HUES64 (cell line): ENCODE measurements around the gene RPL35.
"Not testable (repeated sequence)": the region's sequence is repeated elsewhere in the genome, so short reads cannot be mapped to it uniquely, and the experiment has no call there.

Experiments used
- H3K27ac ChIP-seq: 2 replicates; pipeline ENCODE4 v1.7.0; 2013; ENCODE audit warnings: low read depth, low read length, inconsistent platforms
- H3K27me3 ChIP-seq: 2 replicates; pipeline ENCODE4 v1.6.1; 2013; ENCODE audit warnings: mild to moderate bottlenecking, low read length; ENCODE audit not compliant: insufficient read depth
- H3K36me3 ChIP-seq: 2 replicates; pipeline ENCODE4 v1.6.1; 2013; ENCODE audit warnings: mild to moderate bottlenecking, low read length; ENCODE audit not compliant: insufficient read depth
- H3K4me1 ChIP-seq: 2 replicates; pipeline ENCODE4 v1.6.1; 2013; ENCODE audit warnings: mild to moderate bottlenecking, low read length, moderate library complexity; ENCODE audit not compliant: insufficient read depth
- H3K4me3 ChIP-seq: 2 replicates; pipeline ENCODE4 v1.5.1; 2013; ENCODE audit warnings: mild to moderate bottlenecking, low read length, moderate library complexity
- H3K9ac ChIP-seq: 2 replicates; pipeline ENCODE4 v1.6.1; 2013; ENCODE audit warnings: mild to moderate bottlenecking, low read depth, low read length
- H3K9me3 ChIP-seq: 2 replicates; pipeline ENCODE4 v1.6.1; 2013; ENCODE audit warnings: low read depth, low read length; ENCODE audit not compliant: insufficient read depth
- WGBS: fragments of 150-250, 120-280 bp; methylation state at CpG from one replicate; pipeline ENCODE4 v1.1.7; 2013; ENCODE audit warnings: missing lambda C conversion rate; 5-methylcytosine and 5-hydroxymethylcytosine counted together

Gene RPL35

DNA sequence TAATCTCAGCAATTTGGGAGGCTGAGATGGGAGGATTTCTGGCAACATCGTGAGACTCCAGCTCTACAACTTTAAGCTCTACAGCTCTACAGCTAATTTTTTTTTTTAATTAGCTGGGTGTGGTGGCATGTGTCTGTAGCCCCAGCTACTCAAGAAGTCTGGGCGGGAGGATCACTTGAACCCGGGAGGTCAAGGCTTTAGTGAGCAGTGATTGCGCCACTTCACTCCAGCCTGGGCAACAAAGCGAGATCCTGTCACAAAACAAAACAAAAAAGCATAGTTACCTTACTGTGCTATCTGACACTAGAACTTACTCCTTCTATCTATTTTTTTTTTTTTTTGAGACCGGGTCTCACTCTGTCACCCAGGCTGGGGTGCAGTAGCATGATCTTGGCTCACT, 14.8 kb downstream of the RPL35 start:
- Histone ChIP-seq H3K9me3 (no peaks in the 10 kb centered on the region), H3K9ac (no peak overlapping the region), H3K4me3 (no peak overlapping the region), H3K27ac (no peak overlapping the region), H3K4me1 (no peaks in the 10 kb centered on the region), H3K27me3 (no peaks in the 10 kb centered on the region), H3K36me3 (no peaks in the 10 kb centered on the region)
- 88% methylated on average over 5 of the region's 6 CpGs for WGBS

GRCh38 chr9:124846467-124846866, 15.3 kb downstream of the RPL35 start:
- H3K9ac ChIP-seq, H3K4me3 ChIP-seq, H3K27ac ChIP-seq, H3K27me3 ChIP-seq, H3K9me3 ChIP-seq, H3K36me3 ChIP-seq, H3K4me1 ChIP-seq: not testable (repeated sequence)
- WGBS: 93% methylated on average over 8 of the region's 9 CpGs

DNA sequence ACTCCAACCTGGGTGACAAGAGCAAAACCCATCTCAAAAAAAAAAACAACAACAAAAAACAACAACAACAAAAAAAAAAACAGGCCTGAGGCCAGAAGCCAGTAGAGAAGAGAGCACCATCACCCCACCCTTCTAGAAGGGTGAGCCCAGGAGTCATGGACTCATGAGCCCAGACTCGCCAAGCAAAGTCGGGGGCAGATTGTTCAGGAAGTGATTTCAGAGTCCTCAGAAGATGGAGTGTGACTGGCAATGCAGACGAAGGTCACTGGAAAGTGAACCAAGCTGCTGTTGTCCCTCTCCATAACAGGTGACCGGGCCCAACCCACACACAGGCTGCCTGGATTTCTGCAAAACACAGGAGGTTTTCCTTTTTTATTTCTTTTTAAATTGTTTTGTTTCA, 17.5 kb downstream of the RPL35 start:
- WGBS: 95% methylated on average over 4 of the region's 4 CpGs
- H3K4me1 ChIP-seq: no peaks in the 10 kb centered on the region
- no peak overlapping the region for H3K27ac ChIP-seq
- no peak overlapping the region for H3K4me3 ChIP-seq
- no peaks in the 10 kb centered on the region for H3K36me3 ChIP-seq
- H3K9ac ChIP-seq: no peak overlapping the region
- no peaks in the 10 kb centered on the region for H3K27me3 ChIP-seq
- no peaks in the 10 kb centered on the region for H3K9me3 ChIP-seq

DNA sequence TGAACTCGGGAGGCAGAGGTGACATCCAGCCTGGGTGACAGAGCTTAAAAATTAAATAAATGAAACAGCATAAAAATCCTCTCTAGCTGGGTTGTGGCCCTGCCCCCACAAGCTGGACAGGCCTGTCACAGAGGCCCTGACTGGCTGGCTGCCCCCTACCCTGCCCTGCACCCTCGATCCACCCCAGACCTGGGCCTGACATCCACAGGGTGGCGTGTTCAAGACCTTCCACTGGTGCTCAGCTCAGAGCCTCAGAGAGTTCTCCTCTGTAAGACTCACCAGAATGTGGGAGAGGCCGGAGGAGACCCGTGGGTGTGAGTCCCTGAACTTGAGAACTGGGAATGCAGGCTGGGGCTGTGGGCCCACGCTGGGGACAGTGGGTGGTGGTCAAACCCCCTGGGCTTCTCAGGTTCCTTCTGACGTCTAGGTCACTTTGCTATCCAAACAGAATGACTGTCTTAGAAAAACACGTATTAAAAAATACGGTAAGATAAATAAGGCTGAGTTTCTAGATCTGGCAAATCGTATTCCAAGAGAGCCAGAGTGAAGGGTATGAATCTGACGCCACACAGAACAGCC, 18.2 kb downstream of the RPL35 start:
- H3K9me3 ChIP-seq: no peaks in the 10 kb centered on the region
- WGBS: 88% methylated on average over 11 of the region's 11 CpGs
- H3K27ac ChIP-seq: no peak overlapping the region
- no peaks in the 10 kb centered on the region for H3K36me3 ChIP-seq
- no peak overlapping the region for H3K4me3 ChIP-seq
- H3K27me3 ChIP-seq: no peaks in the 10 kb centered on the region
- no peaks in the 10 kb centered on the region for H3K4me1 ChIP-seq
- no peak overlapping the region for H3K9ac ChIP-seq

DNA sequence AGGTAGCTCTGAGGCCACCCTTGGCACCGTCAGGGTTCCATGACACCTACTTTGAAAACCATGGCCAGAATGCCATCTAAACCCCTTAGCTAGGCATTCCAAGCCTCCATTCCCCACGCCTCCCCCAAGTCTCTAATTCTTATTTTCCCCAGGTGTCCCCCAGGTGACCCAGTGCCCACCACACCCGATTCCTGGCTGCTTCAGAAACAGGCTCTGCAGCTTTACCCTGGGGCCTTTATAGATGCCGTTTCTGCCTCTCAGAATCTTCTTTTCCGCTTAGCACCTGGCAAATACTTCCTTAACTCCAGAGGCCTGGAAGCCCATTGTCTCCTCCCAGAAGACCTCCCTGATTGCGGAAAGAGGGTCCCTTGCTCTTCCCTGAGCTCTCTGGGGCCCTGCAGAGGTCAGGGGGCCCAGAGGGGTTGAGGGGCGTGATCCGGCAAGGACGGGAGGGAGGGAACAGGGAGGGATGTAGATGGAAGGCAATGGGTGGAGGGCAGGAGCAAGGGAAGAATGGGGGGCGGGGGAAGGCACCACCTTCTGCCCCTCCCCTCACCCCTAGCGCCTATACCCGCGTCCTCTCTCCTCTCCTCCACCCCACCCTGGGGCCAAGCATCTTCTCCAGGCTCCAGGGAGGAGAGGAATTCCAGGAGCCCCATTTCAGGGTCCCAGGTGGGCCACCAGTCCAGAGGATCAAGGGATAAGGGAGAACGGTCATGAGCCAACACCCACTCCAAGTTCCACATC, 20.5 kb downstream of the RPL35 start:
- WGBS: 80% methylated on average over 13 of the region's 14 CpGs
- Histone ChIP-seq H3K4me3 (no peak overlapping the region), H3K9ac (no peak overlapping the region), H3K27ac (no peak overlapping the region), H3K36me3 (no peaks in the 10 kb centered on the region), H3K27me3 (no peaks in the 10 kb centered on the region), H3K9me3 (no peaks in the 10 kb centered on the region), H3K4me1 (no peaks in the 10 kb centered on the region)

- Histone ChIP-seq H3K9me3 (no peaks in the 10 kb centered on the region), H3K36me3 (no peaks in the 10 kb centered on the region), H3K9ac (no peak overlapping the region), H3K27me3 (no peaks in the 10 kb centered on the region), H3K4me1 (no peaks in the 10 kb centered on the region), H3K4me3 (no peak overlapping the region), H3K27ac (peak overlapping the region; percentile 39; the same call in 1 of the 2 replicates)
- WGBS: 81% methylated on average over 16 of the region's 18 CpGs
Measured at GRCh38 chr9:124840300-124840833, 21.4 kb downstream of the RPL35 start.

GRCh38 chr9:124839612-124840299, 22.0 kb downstream of the RPL35 start:
- no peak overlapping the region for H3K4me3 ChIP-seq
- 73% methylated on average over 12 of the region's 12 CpGs for WGBS
- H3K9me3 ChIP-seq: no peaks in the 10 kb centered on the region
- no peak overlapping the region for H3K9ac ChIP-seq
- H3K36me3 ChIP-seq: no peaks in the 10 kb centered on the region
- H3K27me3 ChIP-seq: no peaks in the 10 kb centered on the region
- peak overlapping the region; percentile 39; the same call in 1 of the 2 replicates for H3K27ac ChIP-seq
- no peaks in the 10 kb centered on the region for H3K4me1 ChIP-seq

DNA sequence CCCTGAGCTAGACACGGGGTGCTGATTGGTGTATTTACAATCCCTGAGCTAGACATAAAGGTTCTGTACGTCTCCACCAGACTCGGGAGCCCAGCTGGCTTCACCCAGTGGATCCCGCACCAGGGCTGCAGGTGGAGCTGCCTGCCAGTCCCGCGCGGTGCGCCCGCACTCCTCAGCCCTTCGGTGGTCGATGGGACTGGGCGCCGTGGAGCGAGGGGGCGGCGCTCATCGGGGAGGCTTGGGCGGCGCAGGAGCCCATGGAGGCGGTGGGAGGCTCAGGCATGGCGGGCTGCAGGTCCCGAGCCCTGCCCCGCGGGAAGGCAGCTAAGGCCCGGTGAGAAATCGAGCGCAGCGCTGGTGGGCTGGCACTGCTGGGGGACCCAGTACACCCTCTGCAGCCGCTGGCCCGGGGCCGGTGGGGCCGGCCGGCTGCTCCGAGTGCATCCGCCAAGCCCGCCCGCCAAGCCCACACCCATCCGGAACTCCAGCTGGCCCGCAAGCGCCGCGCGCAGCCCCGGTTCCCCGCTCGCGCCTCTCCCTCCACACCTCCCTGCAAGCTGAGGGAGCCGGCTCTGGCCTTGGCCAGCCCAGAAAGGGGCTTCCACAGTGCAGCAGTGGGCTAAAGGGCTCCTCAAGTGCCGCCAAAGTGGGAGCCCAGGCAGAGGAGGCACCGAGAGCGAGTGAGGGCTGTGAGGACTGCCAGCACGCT, 23.0 kb downstream of the RPL35 start:
- not testable (repeated sequence) for H3K4me1 ChIP-seq, H3K9ac ChIP-seq, H3K36me3 ChIP-seq, H3K4me3 ChIP-seq, H3K27ac ChIP-seq, H3K9me3 ChIP-seq, H3K27me3 ChIP-seq
- WGBS: 96% methylated on average over 45 of the region's 52 CpGs

DNA sequence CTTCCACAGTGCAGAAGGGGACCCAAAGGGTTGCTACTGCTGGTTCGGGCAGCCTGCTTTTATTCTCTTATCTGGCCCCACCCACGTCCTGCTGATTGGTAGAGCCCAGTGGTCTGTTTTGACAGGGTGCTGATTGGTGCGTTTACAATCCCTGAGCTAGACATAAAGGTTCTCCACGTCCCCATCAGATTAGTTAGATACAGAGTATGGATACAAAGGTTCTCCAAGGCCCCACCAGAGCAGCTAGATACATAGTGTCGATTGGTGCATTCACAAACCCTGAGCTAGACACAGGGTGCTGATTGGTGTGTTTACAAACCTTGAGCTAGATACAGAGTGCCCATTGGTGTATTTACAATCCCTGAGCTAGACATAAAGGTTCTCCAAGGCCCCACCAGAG, 23.6 kb downstream of the RPL35 start:
- H3K9ac ChIP-seq, H3K4me3 ChIP-seq, H3K27me3 ChIP-seq, H3K4me1 ChIP-seq, H3K9me3 ChIP-seq, H3K27ac ChIP-seq, H3K36me3 ChIP-seq: not testable (repeated sequence)
- 63% methylated on average over 3 of the region's 5 CpGs for WGBS

- Histone ChIP-seq H3K27me3 (no peaks in the 10 kb centered on the region), H3K36me3 (no peaks in the 10 kb centered on the region), H3K9ac (no peak overlapping the region), H3K4me1 (no peaks in the 10 kb centered on the region), H3K9me3 (no peaks in the 10 kb centered on the region), H3K4me3 (no peak overlapping the region), H3K27ac (no peak overlapping the region)
- WGBS: 90% methylated on average over 13 of the region's 13 CpGs
Measured at GRCh38 chr9:124835026-124835557, 26.7 kb downstream of the RPL35 start.

- H3K4me3 ChIP-seq: no peak overlapping the region
- H3K36me3 ChIP-seq: no peaks in the 10 kb centered on the region
- WGBS: 73% methylated on average over 7 of the region's 7 CpGs
- H3K4me1 ChIP-seq: peaks cover 3% of the 10 kb centered on the region
- H3K9ac ChIP-seq: no peak overlapping the region
- H3K27me3 ChIP-seq: no peaks in the 10 kb centered on the region
- H3K9me3 ChIP-seq: no peaks in the 10 kb centered on the region
- H3K27ac ChIP-seq: no peak overlapping the region
Measured at GRCh38 chr9:124834591-124834990, 27.2 kb downstream of the RPL35 start.
